ENCODE data around the gene EFCAB6. TPM values are rescaled to one million over a fixed set of nuclear protein-coding genes. Genes with fewer than 3 reads are reported as not detected.

Gene EFCAB6
- total and polyA plus RNA-seq, 2 donors (not counting 1 experiment from before 2014, with no cell fraction given), result 0.07 to 0.10 TPM

DNA sequence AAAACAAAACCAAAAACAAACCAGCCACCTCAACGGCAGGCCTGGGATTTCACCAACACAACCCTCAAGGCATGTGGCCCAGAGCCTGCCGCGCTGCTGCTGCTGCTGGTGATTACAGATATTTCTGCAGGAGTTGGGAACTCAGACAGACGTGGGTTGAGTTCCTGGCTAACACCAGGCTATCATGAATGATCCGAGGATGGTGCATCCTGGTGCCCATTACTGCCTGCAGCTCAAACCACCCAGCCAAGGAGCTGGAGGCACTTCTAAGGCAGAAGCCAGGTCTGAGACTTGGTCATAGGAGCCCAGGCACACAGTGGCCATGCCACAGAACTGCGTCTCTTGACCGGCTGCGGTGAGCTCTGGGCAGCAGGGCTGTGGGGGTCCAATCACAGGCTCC is 248.5 kb downstream of the EFCAB6 start:
- Mint-ChIP-seq H3K4me1 (no peaks in the 10 kb centered on the region), H3K4me3 (no peak overlapping the region), H3K27ac (no peak overlapping the region), H3K27me3 (no peaks in the 10 kb centered on the region), H3K9me3 (ENCODE audit: insufficient read depth) (no peaks in the 10 kb centered on the region)
- POLR2A ChIA-PET, result no interaction called here
- no peak for DNase-seq
- Histone ChIP-seq H3K36me3 (replicated peaks in 1 of 2; ENCODE audit: control extremely low read depth in 1 of 2, control insufficient read depth in 1 of 2, extremely low read depth in 1 of 2, insufficient read depth in 2 of 2, low read length in 1 of 2) (no peaks in the 10 kb centered on the region), H3K9ac (ENCODE audit: low read length) (no peak overlapping the region), H4K20me1 (ENCODE audit: control insufficient read depth, insufficient read depth, low read length, poor library complexity, severe bottlenecking) (no peaks in the 10 kb centered on the region), H3K4me2 (replicated peaks; ENCODE audit: low read depth, low read length, poor library complexity, severe bottlenecking) (no peak overlapping the region), H3K4me3 (ENCODE audit: control extremely low read depth in 1 of 5, extremely low read depth in 1 of 5, insufficient read depth in 1 of 5, low read depth in 2 of 5, low read length in 4 of 5) (no peak overlapping the region), H2AFZ (ENCODE audit: insufficient read depth, low read depth, low read length, poor library complexity, severe bottlenecking) (no peak overlapping the region), H3K79me2 (ENCODE audit: control insufficient read depth, insufficient read depth, low read length) (no peaks in the 10 kb centered on the region), H3K27ac (ENCODE audit: low read length in 2 of 2) (no peak overlapping the region), H3K9me3 (ENCODE audit: control extremely low read depth in 1 of 3, control insufficient read depth in 2 of 3, insufficient read depth in 1 of 3, low read length in 2 of 3) (peaks cover 0 to 18% (median 0%) of the 10 kb centered on the region in 3 donors), H3K27me3 (replicated peaks in 1 of 4; ENCODE audit: control extremely low read depth in 1 of 4, control insufficient read depth in 3 of 4, insufficient read depth in 4 of 4, low read length in 3 of 4) (no peaks in the 10 kb centered on the region), H3K4me1 (ENCODE audit: control insufficient read depth in 2 of 2, insufficient read depth in 2 of 2, low read length in 2 of 2) (no peaks in the 10 kb centered on the region)
- WGBS (ENCODE audit: insufficient coverage), result 98% methylated on average over 8 of the region's 8 CpGs
- CTCF ChIA-PET, result no interaction called here
- ATAC-seq (ENCODE audit: low read depth), result no peak
- intact Hi-C loops (cut with micrococcal nuclease), result no loop called here
- TF ChIP-seq, protein P1, sequence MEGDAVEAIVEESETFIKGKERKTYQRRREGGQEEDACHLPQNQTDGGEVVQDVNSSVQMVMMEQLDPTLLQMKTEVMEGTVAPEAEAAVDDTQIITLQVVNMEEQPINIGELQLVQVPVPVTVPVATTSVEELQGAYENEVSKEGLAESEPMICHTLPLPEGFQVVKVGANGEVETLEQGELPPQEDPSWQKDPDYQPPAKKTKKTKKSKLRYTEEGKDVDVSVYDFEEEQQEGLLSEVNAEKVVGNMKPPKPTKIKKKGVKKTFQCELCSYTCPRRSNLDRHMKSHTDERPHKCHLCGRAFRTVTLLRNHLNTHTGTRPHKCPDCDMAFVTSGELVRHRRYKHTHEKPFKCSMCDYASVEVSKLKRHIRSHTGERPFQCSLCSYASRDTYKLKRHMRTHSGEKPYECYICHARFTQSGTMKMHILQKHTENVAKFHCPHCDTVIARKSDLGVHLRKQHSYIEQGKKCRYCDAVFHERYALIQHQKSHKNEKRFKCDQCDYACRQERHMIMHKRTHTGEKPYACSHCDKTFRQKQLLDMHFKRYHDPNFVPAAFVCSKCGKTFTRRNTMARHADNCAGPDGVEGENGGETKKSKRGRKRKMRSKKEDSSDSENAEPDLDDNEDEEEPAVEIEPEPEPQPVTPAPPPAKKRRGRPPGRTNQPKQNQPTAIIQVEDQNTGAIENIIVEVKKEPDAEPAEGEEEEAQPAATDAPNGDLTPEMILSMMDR (IDR thresholded peaks at IDR 0.05), result no peak
- no peak for TF ChIP-seq EZH2 (IDR thresholded peaks at IDR 0.05; ENCODE audit: borderline replicate concordance, insufficient read depth, low read depth, low read length, poor library complexity, severe bottlenecking)

DNA sequence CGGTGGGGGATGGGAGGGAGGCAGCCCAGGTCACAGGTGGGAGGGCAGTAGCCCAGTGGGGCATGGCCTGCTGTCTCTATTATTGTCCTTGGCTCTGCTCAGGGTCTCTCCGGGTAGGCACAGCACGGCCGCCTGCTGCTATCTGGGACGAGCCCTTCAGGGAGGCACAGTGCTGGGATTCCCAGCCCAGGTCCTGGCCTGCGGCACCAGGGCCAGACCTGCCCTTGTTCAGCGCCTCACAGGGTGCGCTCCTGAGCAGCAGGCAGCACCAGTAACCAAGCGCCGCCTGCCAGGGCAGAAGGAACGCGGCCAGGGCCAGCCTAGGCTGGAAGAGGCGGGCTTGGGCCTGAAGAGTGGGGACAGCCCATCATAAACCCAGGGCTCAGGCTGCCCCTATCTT is 249.3 kb downstream of the EFCAB6 start:
- Histone ChIP-seq H3K9ac (ENCODE audit: low read length) (no peak overlapping the region), H2AFZ (ENCODE audit: insufficient read depth, low read depth, low read length, poor library complexity, severe bottlenecking) (no peak overlapping the region), H4K20me1 (ENCODE audit: control insufficient read depth, insufficient read depth, low read length, poor library complexity, severe bottlenecking) (no peaks in the 10 kb centered on the region), H3K4me2 (replicated peaks; ENCODE audit: low read depth, low read length, poor library complexity, severe bottlenecking) (no peak overlapping the region), H3K36me3 (replicated peaks in 1 of 2; ENCODE audit: control extremely low read depth in 1 of 2, control insufficient read depth in 1 of 2, extremely low read depth in 1 of 2, insufficient read depth in 2 of 2, low read length in 1 of 2) (no peaks in the 10 kb centered on the region), H3K27me3 (replicated peaks in 1 of 4; ENCODE audit: control extremely low read depth in 1 of 4, control insufficient read depth in 3 of 4, insufficient read depth in 4 of 4, low read length in 3 of 4) (no peaks in the 10 kb centered on the region), H3K27ac (ENCODE audit: low read length in 2 of 2) (no peak overlapping the region), H3K4me3 (ENCODE audit: control extremely low read depth in 1 of 5, extremely low read depth in 1 of 5, insufficient read depth in 1 of 5, low read depth in 2 of 5, low read length in 4 of 5) (no peak overlapping the region), H3K79me2 (ENCODE audit: control insufficient read depth, insufficient read depth, low read length) (no peaks in the 10 kb centered on the region), H3K9me3 (ENCODE audit: control extremely low read depth in 1 of 3, control insufficient read depth in 2 of 3, insufficient read depth in 1 of 3, low read length in 2 of 3) (peaks cover 0 to 18% (median 0%) of the 10 kb centered on the region in 3 donors), H3K4me1 (ENCODE audit: control insufficient read depth in 2 of 2, insufficient read depth in 2 of 2, low read length in 2 of 2) (no peaks in the 10 kb centered on the region)
- 96% methylated on average over 10 of the region's 13 CpGs for WGBS (ENCODE audit: insufficient coverage)
- ChIA-PET CTCF (no interaction called here), POLR2A (no interaction called here)
- Mint-ChIP-seq H3K4me1 (no peaks in the 10 kb centered on the region), H3K9me3 (ENCODE audit: insufficient read depth) (no peaks in the 10 kb centered on the region), H3K27ac (no peak overlapping the region), H3K27me3 (no peaks in the 10 kb centered on the region), H3K4me3 (no peak overlapping the region)
- intact Hi-C loops (cut with micrococcal nuclease), result no loop called here
- DNase-seq (no peak), ATAC-seq (ENCODE audit: low read depth) (no peak)
- TF ChIP-seq EZH2 (IDR thresholded peaks at IDR 0.05; ENCODE audit: borderline replicate concordance, insufficient read depth, low read depth, low read length, poor library complexity, severe bottlenecking), result no peak
- TF ChIP-seq, protein P1 (IDR thresholded peaks at IDR 0.05), result no peak
